Motor neuron (in vitro differentiated cells): ENCODE measurements around the gene FBXL16. TPM values are rescaled to one million over a fixed set of nuclear protein-coding genes. Genes with fewer than 3 reads are reported as not detected.
A peak's percentile ranks its signal among the peaks of the same experiment; 100 is the strongest.

ENCODE experiments used
- ATAC-seq, 8 experiments: fragments of 200-7000 bp; cut with Tn5 transposase; replicated peaks in 6 of 8; 2 replicates each; pipeline ENCODE4 v1.8.0; 2021; ENCODE audit warnings: mild to moderate bottlenecking in 8 of 8, moderate library complexity in 8 of 8
- H3K27ac ChIP-seq, 2 donors: fragments of 250-450 bp; sonication (Bioruptor Pico); 2 replicates each; pipeline ENCODE4 v1.9.0; 2021; ENCODE audit warnings: antibody characterized with exemption in 2 of 2, mild to moderate bottlenecking in 2 of 2, moderate library complexity in 1 of 2
- H3K4me1 ChIP-seq, 2 donors: fragments of 250-450 bp; sonication (Bioruptor Pico); replicated peaks in 1 of 2; 2 replicates each; pipeline ENCODE4 v1.6.1; 2021; ENCODE audit warnings: antibody characterized with exemption in 2 of 2, mild to moderate bottlenecking in 2 of 2, moderate library complexity in 1 of 2
- H3K4me3 ChIP-seq, 5 donors: fragments of 250-450 bp; sonication (Bioruptor Pico); 2 replicates each; pipeline ENCODE4 v1.9.0; 2021; ENCODE audit warnings: antibody characterized with exemption in 5 of 5, mild to moderate bottlenecking in 5 of 5, moderate library complexity in 4 of 5
- whole genome bisulfite sequencing, 10 experiments: fragments of 450-650 bp; shearing (Covaris generic); methylation state at CpG; one replicate each; pipeline ENCODE4 v1.0.0; 2022; 5-methylcytosine and 5-hydroxymethylcytosine counted together
- in situ Hi-C, 9 experiments: fragments of 400-800 bp; cut with MboI; loops; one replicate each; pipeline ENCODE4 v1.15.0; 2021; ENCODE audit warnings: low sequenced_read_pairs in 9 of 9, low pct_unique_long_range_greater_than_20kb in 2 of 9; ENCODE audit not compliant: unreplicated experiment in 9 of 9
- total RNA-seq, 8 experiments: library from RNA; unstranded; fragments of 300-600 nt; gene quantifications; 2 replicates each; pipeline versions ENCODE4 v1.2.3 to v1.2.4, GENCODE V29; 2022

Gene FBXL16
- total RNA-seq, 8 experiments from 2014 or later, result 0.31 to 13.5 (median 6.3) TPM

- Histone ChIP-seq H3K4me3 (peak overlapping the region in 1 of 5 donors; percentile 0), H3K27ac (peak overlapping the region; percentile 38 to 75), H3K4me1 (peaks cover 11 to 12% of the 10 kb centered on the region in 2 donors)
- 80% methylated on average over 1 of the region's 43 CpGs; no CpG with 5 or more reads in 9 of the 10 experiments for WGBS, 10 experiments
- in situ Hi-C loops, result no loop called here
- peak; percentile 21 to 96 (median 86) for ATAC-seq
These were observed 45.0 kb downstream of the FBXL16 start for GRCh38 chr16:660459-661183.

- 83% methylated on average over 1 of the region's 6 CpGs; no CpG with 5 or more reads in 9 of the 10 experiments for WGBS, 10 experiments
- H3K4me3 ChIP-seq, result no peak overlapping the region
- peaks cover 11 to 12% of the 10 kb centered on the region in 2 donors for H3K4me1 ChIP-seq
- no peak for ATAC-seq
- in situ Hi-C loops, result no loop called here
- H3K27ac ChIP-seq, result peak overlapping the region in 1 of 2 donors; percentile 35
These were observed 45.5 kb downstream of the FBXL16 start for GRCh38 chr16:660132-660458.

DNA sequence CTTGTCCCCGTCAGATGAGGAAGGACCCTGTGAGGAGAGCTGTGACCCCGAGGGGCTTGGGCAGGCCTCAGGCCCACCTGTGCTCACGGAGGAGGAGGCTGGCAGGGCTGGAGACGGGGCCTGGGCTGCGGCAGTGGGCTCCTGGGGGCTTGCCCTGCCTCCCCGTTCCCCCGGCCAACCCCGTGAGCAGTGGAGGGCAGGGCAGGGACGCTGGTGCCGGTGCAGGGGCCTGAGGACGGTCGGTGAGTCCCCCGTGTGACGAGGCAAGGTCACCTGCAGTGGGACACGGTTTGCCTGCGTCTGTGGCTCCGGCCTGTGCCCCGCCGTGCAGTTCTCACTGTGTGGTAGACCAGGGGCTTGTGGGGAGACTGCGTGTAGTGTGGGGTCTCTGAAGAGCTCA is 46.0 kb downstream of the FBXL16 start:
- no peak overlapping the region for H3K27ac ChIP-seq
- H3K4me1 ChIP-seq, result peaks cover 11 to 12% of the 10 kb centered on the region in 2 donors
- ATAC-seq, result no peak
- 87% methylated on average over 3 of the region's 20 CpGs; no CpG with 5 or more reads in 9 of the 10 experiments for WGBS, 10 experiments
- H3K4me3 ChIP-seq, result no peak overlapping the region
- in situ Hi-C loops, result no loop called here

DNA sequence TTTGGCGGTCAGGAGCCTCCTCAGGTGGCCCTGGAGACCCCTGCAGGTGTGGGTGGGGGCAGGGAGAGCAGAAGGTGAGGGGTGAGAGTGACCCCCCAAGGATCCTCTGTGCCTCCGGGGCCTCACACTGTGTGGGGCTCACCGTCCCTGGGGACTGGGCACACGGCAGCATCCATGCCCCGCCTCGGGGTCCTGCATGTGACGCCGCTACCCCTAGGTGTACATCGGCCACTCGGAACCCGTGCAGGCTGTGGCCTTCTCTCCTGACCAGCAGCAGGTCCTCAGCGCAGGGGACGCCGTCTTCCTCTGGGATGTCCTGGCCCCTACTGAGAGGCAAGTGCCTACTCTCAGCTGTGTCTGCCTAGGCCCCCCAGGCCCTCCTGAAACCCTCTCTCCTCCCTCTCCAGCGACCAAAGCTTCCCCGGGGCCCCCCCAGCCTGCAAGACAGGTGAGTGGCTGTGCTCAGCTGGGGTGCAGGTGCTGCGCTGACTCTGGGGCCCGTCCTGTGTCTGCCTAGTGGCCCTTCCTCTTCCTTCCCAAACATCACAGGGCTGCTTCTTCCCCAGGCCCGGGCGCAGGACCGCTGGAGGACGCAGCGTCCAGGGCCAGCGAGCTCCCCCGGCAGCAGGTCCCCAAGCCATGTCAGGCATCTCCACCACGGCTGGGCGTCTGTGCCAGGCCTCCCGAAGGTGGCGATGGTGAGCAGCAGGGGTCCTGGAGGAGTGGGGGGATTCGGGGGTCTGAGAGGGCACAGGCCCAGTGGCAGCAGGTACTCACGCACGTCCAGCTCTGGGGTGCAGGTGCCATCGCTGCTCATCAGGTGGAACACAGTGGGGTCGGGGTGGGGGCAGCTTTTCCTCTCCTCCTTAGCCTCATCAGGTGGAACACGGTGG is 46.7 kb downstream of the FBXL16 start:
- Histone ChIP-seq H3K27ac (no peak overlapping the region), H3K4me3 (no peak overlapping the region), H3K4me1 (peaks cover 11 to 12% of the 10 kb centered on the region in 2 donors)
- WGBS, 10 experiments, result 83% methylated on average over 3 of the region's 35 CpGs; no CpG with 5 or more reads in 9 of the 10 experiments
- ATAC-seq, result no peak
- in situ Hi-C loops, result no loop called here

DNA sequence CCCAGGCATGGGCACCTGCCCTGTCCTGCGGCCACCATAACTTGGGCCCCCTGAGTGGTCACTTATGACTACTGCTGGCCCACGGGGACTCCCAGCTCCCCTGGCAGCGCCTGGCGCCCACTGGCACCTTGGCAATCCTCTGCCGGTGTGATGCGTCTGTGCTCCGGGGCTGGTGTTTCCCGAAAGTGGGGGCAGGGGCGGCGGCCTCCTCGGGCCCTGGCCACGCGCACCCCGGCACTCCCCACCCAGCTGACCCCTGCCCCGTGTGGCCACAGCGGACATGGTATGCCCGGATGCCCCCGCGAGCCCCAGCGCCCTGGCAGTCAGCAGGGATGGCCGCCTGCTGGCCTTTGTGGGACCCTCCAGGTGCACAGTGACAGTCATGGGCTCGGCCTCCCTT is 48.1 kb downstream of the FBXL16 start:
- peaks cover 11 to 12% of the 10 kb centered on the region in 2 donors for H3K4me1 ChIP-seq
- no peak overlapping the region for H3K4me3 ChIP-seq
- ATAC-seq, result no peak
- 96% methylated on average over 4 of the region's 22 CpGs; no CpG with 5 or more reads in 9 of the 10 experiments for WGBS, 10 experiments
- in situ Hi-C loops, result no loop called here
- H3K27ac ChIP-seq, result no peak overlapping the region

DNA sequence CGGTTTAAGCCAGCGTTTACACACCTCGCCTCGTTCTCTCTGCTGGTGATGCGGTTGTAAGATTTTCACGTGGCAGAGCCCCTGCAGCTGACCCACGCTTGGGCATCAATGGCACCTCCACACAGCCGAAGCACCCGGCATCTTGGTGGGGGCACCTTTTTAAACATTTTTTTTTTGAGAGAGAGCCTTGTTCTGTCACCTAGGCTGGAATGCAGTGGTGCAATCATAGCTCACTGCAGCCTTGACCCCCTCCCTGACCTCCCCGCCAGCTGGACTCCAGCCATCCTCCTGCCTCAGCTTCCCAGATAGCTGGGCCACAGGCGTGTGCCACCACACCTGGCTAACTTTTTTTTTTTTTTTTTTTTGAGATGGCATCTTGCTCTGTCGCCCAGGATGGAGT is 51.6 kb downstream of the FBXL16 start:
- in situ Hi-C loops, result no loop called here
- no peak overlapping the region for H3K27ac ChIP-seq
- no peak for ATAC-seq
- H3K4me3 ChIP-seq, result no peak overlapping the region
- 86 to 100% (median 97%) methylated on average over 1 to 7 of the region's 12 CpGs; no CpG with 5 or more reads in 3 of the 10 experiments for WGBS, 10 experiments
- H3K4me1 ChIP-seq, result peaks cover 11 to 12% of the 10 kb centered on the region in 2 donors

GRCh38 chr16:652454-653305 is 52.9 kb downstream of the FBXL16 start:
- no peak for ATAC-seq
- Histone ChIP-seq H3K4me1 (peaks cover 18 to 19% of the 10 kb centered on the region in 2 donors), H3K4me3 (no peak overlapping the region), H3K27ac (no peak overlapping the region)
- WGBS, 10 experiments, result 80 to 100% (median 91%) methylated on average over 2 to 5 of the region's 28 CpGs; no CpG with 5 or more reads in 6 of the 10 experiments
- in situ Hi-C loops, result no loop called here

- H3K27ac ChIP-seq, result no peak overlapping the region
- peaks cover 18 to 19% of the 10 kb centered on the region in 2 donors for H3K4me1 ChIP-seq
- in situ Hi-C loops, result no loop called here
- H3K4me3 ChIP-seq, result no peak overlapping the region
- no peak for ATAC-seq
- 80 to 90% (median 82%) methylated on average over 1 to 4 of the region's 22 CpGs; no CpG with 5 or more reads in 7 of the 10 experiments for WGBS, 10 experiments
These were observed 53.8 kb downstream of the FBXL16 start for GRCh38 chr16:651844-652243.

GRCh38 chr16:649631-650030 is 56.0 kb downstream of the FBXL16 start:
- peak; percentile 9 to 40 (median 27) for ATAC-seq
- in situ Hi-C loops, result no loop called here

DNA sequence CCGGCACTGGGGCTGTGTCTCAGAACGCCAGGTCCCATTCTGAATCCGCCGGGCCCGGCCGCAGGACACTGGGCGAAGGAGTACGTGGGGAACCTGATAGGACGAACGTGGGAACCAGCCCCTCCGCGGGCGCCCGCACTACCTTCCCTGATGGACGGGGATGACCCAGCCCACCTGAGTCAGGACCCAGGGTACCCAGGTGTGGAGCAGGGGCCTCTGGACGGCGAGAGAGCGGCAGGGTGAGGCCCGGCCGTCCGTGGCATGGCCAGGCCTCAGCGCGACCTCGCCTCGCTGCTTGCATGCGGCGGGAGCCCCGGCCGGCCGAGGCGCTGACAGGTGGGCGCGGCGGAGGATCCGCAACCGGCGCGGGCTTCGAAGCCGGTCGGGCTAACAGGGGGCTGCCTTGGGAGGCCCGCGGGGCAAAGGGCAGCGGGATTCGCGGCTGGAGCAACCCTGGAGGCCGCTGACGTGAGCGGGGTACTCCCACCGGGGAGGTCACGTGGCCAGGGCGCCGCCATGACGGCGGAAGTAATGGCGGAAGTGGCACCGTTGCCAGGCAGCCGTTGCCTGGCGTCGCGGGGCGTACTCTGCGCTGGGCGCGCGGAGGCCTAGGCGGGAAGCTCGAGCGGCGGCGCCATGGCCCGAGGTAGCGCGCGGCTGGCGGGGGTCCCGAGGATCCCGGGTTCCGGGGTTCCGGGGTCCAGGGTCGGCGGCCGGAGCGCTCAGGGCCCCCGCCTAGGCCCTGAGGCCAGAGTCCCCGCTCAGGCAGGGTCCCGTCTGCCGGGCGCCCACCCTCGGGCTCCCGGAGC is 56.6 kb downstream of the FBXL16 start, which contains the start of gene WDR90:
Gene WDR90, plus strand, starts transcription at position 585 of the 809 bp plus-strand sequence. Its CDS starts 52 bp downstream, at position 637.
- peak within 1 kb of the TSS; percentile 96 to 98 for H3K27ac ChIP-seq
- peaks cover 18 to 19% of the 10 kb centered on the region in 2 donors for H3K4me1 ChIP-seq
- H3K4me3 ChIP-seq, result peak within 1 kb of the TSS; percentile 51 to 93 (median 77)
- in situ Hi-C loops, result no loop called here
- WGBS, 10 experiments, result 0 to 15% (median 1%) methylated on average over 1 to 7 of the region's 91 CpGs; no CpG with 5 or more reads in 4 of the 10 experiments
- peak; percentile 81 to 91 (median 85) for ATAC-seq

More at GRCh38 chr16:649631-650030, 56.0 kb downstream of the FBXL16 start:
- peak overlapping the region; percentile 51 to 93 (median 77) for H3K4me3 ChIP-seq
- peaks cover 18 to 19% of the 10 kb centered on the region in 2 donors for H3K4me1 ChIP-seq
- WGBS, 10 experiments, result 15% methylated on average over 4 of the region's 44 CpGs; no CpG with 5 or more reads in 9 of the 10 experiments
- peak overlapping the region; percentile 20 to 98 for H3K27ac ChIP-seq

- peak overlapping the region; percentile 96 to 98 for H3K27ac ChIP-seq
- H3K4me1 ChIP-seq, result peaks cover 18 to 19% of the 10 kb centered on the region in 2 donors
- peak overlapping the region; percentile 51 to 93 (median 77) for H3K4me3 ChIP-seq
- WGBS, 10 experiments, result 0 to 63% (median 40%) methylated on average over 1 to 8 of the region's 24 CpGs; no CpG with 5 or more reads in 3 of the 10 experiments
- in situ Hi-C loops, result no loop called here
- ATAC-seq, result peak in 3 of 8 experiments; percentile 3 to 10 (median 7)
These were observed 57.4 kb downstream of the FBXL16 start for GRCh38 chr16:648071-648780.
